OCI-LY3 (cell line): Measurements from ENCODE around the gene MS4A15.

Experiments
- EZH2phosphoT487 ChIP-seq: fragments of 200-600 bp; shearing (Covaris generic); IDR thresholded peaks from 2 replicates; pipeline ENCODE4 v1.6.1; 2018; ENCODE audit warnings: antibody characterized with exemption, mixed run types, low read depth
- TF ChIP-seq, protein P1 (sequence below): fragments of 200-600, 300-600 bp; sonication (generic); IDR thresholded peaks from 2 replicates; pipeline ENCODE4 v1.5.1; 2014; ENCODE audit warnings: antibody characterized with exemption, low read length, low read depth

GRCh38 chr11:60816590-60817157 is 60.0 kb downstream of the MS4A15 start:
- TF ChIP-seq, protein P1, sequence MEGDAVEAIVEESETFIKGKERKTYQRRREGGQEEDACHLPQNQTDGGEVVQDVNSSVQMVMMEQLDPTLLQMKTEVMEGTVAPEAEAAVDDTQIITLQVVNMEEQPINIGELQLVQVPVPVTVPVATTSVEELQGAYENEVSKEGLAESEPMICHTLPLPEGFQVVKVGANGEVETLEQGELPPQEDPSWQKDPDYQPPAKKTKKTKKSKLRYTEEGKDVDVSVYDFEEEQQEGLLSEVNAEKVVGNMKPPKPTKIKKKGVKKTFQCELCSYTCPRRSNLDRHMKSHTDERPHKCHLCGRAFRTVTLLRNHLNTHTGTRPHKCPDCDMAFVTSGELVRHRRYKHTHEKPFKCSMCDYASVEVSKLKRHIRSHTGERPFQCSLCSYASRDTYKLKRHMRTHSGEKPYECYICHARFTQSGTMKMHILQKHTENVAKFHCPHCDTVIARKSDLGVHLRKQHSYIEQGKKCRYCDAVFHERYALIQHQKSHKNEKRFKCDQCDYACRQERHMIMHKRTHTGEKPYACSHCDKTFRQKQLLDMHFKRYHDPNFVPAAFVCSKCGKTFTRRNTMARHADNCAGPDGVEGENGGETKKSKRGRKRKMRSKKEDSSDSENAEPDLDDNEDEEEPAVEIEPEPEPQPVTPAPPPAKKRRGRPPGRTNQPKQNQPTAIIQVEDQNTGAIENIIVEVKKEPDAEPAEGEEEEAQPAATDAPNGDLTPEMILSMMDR: no peak
- no peak for TF ChIP-seq EZH2phosphoT487
